ENCODE data around the gene OSBP. TPM values are rescaled to one million over a fixed set of nuclear protein-coding genes. Genes with fewer than 3 reads are reported as not detected.

Gene OSBP
- total RNA-seq, 2 donors from 2014 or later: 41.2 to 44.3 TPM

- H3K27ac ChIP-seq (ENCODE audit: low read depth, low read length): no peak overlapping the region
- H3K9ac ChIP-seq (ENCODE audit: extremely low read depth, low read length, poor library complexity, severe bottlenecking): no peak overlapping the region
- Mint-ChIP-seq H3K27ac (no peak overlapping the region), H3K27me3 (ENCODE audit: insufficient read depth) (peaks cover 5% of the 10 kb centered on the region), H3K9me3 (no peaks in the 10 kb centered on the region), H3K4me1 (peaks cover 8% of the 10 kb centered on the region), H3K4me3 (peak overlapping the region; percentile 94), H3K36me3 (ENCODE audit: low read depth) (no peaks in the 10 kb centered on the region)
- H3K36me3 ChIP-seq (ENCODE audit: control insufficient read depth, insufficient read depth, low read length): no peaks in the 10 kb centered on the region
- peak overlapping the region; percentile 99 for H3K4me3 ChIP-seq (ENCODE audit: low read length)
- no peak for DNase-seq
- 36 to 46% methylated on average over 5 to 8 of the region's 8 CpGs for WGBS, 2 experiments (ENCODE audit: insufficient coverage in 1 of 2, insufficient read length in 1 of 2)
- TF ChIP-seq CTCF (conservative IDR thresholded peaks at IDR 0.05): no peak
- no peaks in the 10 kb centered on the region for H3K4me1 ChIP-seq (ENCODE audit: control insufficient read depth, insufficient read depth, low read length)
- no peaks in the 10 kb centered on the region for H3K27me3 ChIP-seq (ENCODE audit: control insufficient read depth, insufficient read depth, low read length, poor library complexity, severe bottlenecking)
- H3K9me3 ChIP-seq (ENCODE audit: control insufficient read depth, low read length): no peaks in the 10 kb centered on the region
Measured at GRCh38 chr11:59559886-59560285, 55.7 kb downstream of the OSBP start.

GRCh38 chr11:59558270-59558643 lies 57.3 kb downstream of the OSBP start:
- Histone ChIP-seq H3K4me1 (ENCODE audit: control insufficient read depth, insufficient read depth, low read length) (no peaks in the 10 kb centered on the region), H3K36me3 (ENCODE audit: control insufficient read depth, insufficient read depth, low read length) (no peaks in the 10 kb centered on the region), H3K4me3 (ENCODE audit: low read length) (peak overlapping the region; percentile 85), H3K9ac (ENCODE audit: extremely low read depth, low read length, poor library complexity, severe bottlenecking) (peak overlapping the region; percentile 36), H3K27me3 (ENCODE audit: control insufficient read depth, insufficient read depth, low read length, poor library complexity, severe bottlenecking) (no peaks in the 10 kb centered on the region), H3K27ac (ENCODE audit: low read depth, low read length) (no peak overlapping the region), H3K9me3 (ENCODE audit: control insufficient read depth, low read length) (no peaks in the 10 kb centered on the region)
- WGBS, 2 experiments (ENCODE audit: insufficient coverage in 1 of 2, insufficient read length in 1 of 2): 81 to 95% methylated on average over 5 to 7 of the region's 7 CpGs
- peak overlapping the region; percentile 94 for H3K27ac Mint-ChIP-seq
- no peak for DNase-seq
- peak overlapping the region; percentile 80 for H3K4me3 Mint-ChIP-seq
- H3K9me3 Mint-ChIP-seq: no peaks in the 10 kb centered on the region
- peaks cover 6% of the 10 kb centered on the region for H3K27me3 Mint-ChIP-seq (ENCODE audit: insufficient read depth)
- H3K36me3 Mint-ChIP-seq (ENCODE audit: low read depth): no peaks in the 10 kb centered on the region
- peaks cover 8% of the 10 kb centered on the region for H3K4me1 Mint-ChIP-seq
- TF ChIP-seq CTCF (conservative IDR thresholded peaks at IDR 0.05): no peak

- peaks cover 10% of the 10 kb centered on the region for H3K4me1 Mint-ChIP-seq
- Histone ChIP-seq H3K27me3 (ENCODE audit: control insufficient read depth, insufficient read depth, low read length, poor library complexity, severe bottlenecking) (no peaks in the 10 kb centered on the region), H3K9me3 (ENCODE audit: control insufficient read depth, low read length) (no peaks in the 10 kb centered on the region), H3K4me3 (ENCODE audit: low read length) (peak overlapping the region; percentile 85), H3K9ac (ENCODE audit: extremely low read depth, low read length, poor library complexity, severe bottlenecking) (peak overlapping the region; percentile 47), H3K36me3 (ENCODE audit: control insufficient read depth, insufficient read depth, low read length) (no peaks in the 10 kb centered on the region), H3K27ac (ENCODE audit: low read depth, low read length) (no peak overlapping the region), H3K4me1 (ENCODE audit: control insufficient read depth, insufficient read depth, low read length) (no peaks in the 10 kb centered on the region)
- no peaks in the 10 kb centered on the region for H3K9me3 Mint-ChIP-seq
- no peaks in the 10 kb centered on the region for H3K36me3 Mint-ChIP-seq (ENCODE audit: low read depth)
- 8 to 10% methylated on average over 10 to 13 of the region's 13 CpGs for WGBS, 2 experiments (ENCODE audit: insufficient coverage in 1 of 2, insufficient read length in 1 of 2)
- H3K27me3 Mint-ChIP-seq (ENCODE audit: insufficient read depth): peaks cover 6% of the 10 kb centered on the region
- H3K4me3 Mint-ChIP-seq: peak overlapping the region; percentile 80
- peak overlapping the region; percentile 59 for H3K27ac Mint-ChIP-seq
- no peak for TF ChIP-seq CTCF (conservative IDR thresholded peaks at IDR 0.05)
- DNase-seq: peak; percentile 63
Measured at GRCh38 chr11:59556917-59557348, 58.6 kb downstream of the OSBP start.
